HG03039 (cell line): ENCODE results near the gene SLC1A3.
A peak's percentile ranks its signal among the peaks of the same experiment; 100 is the strongest.

Source experiments
- ATAC-seq: cut with Tn5 transposase; IDR thresholded peaks from one replicate; pipeline ENCODE4 v1.9.1; 2021; ENCODE audit warnings: mild to moderate bottlenecking, moderate library complexity; ENCODE audit not compliant: unreplicated experiment

SLC1A3 gene

DNA sequence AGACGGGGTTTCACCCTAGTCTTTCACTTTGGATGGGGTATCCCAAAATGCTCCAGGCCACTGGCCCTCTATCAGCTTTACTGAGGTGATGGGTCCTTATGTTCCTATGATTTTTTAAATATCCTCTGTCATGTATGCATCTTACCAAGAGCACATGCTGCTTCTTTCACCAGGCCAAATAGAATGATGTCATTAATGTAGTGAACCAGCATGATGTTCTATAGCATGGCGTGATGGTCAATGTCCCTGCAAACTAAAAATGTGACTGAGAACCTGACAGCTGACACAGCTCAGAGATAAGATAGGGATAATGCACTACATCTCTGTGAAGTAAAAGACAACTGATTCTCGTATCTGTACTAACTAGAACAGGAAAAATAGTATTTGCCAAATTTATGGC lies 103.6 kb downstream of the SLC1A3 start:
- no peak for ATAC-seq

DNA sequence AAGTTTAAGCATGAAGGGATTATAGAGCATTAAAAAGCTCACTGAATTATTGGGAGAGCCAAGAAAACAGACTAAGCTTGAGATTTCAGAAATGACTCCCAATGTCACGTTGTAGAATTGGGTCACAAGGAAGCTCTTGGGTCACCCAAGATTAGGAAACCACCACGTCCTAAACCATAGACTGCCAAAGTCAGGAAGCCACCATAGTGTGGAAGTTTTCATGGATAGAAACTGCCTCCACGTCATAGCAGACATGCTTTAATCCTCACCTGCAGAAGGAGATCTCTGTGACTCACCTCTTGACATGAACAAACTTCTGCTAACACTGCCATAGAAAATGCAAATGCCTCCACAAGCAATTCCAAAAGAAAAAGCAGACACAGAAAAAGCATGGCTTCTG lies 106.3 kb downstream of the SLC1A3 start:
- ATAC-seq = no peak

DNA sequence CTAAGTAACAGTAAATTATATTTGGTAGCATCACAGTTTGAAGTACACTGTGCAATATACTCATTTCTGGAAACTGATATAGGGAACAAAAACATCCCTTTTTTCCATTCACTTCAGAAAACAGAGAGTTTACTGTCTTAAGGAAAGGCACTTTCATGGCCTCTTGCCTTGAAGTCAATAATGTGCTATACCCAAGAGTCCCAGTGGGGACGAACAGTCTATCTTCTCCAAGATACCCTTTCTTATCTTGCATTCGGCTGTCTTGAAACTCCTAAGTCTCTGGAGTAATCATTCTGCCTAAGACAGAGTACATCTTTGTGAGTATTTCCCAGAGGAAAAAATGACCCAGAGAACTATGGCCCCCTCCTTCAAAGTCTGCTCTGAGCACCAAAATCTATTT lies 107.1 kb downstream of the SLC1A3 start:
- ATAC-seq = no peak

DNA sequence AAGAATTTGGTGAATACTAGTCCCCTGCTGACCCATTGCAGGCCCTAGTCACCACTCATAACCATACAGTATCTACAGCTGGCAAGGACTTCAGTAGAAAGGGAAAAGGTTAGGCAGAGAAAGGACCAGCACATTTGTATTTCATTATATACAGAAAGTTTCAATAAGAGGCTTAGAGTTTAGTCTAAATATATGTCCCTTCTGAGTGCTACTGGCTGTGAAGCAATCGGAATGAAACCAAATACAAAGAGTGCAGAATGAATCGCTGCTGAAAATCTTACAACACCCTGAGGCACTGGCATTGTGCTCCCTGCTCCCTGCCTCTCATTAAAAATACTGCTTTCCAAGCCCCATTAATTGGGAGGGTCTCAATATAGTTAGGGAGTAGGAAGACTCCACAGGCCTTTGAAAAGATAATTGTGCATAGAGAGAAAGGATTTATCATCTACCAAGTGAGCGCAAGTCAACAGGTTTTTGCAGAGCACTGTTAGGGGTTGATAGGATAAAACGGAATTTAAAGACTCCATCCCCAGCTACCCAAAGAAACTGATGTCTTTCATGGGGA lies 110.8 kb downstream of the SLC1A3 start:
- ATAC-seq = no peak

DNA sequence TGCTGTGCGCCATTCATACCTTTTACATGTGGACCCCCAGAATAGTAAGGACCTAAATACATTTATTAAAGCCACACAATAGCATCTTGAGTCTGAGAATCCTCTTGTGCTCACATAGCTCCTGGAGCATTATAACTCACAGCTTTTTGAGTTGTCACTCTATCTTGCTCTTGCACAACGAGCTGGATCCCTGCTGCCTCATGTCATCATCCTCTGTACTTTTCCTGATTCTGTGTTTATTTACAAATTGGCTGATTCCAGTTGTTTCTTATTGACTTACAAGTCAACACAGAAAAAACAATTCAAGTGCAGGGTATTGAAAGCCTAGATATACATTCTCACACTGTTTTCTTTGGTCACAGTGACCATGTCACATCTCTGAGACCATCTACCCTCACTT lies 112.9 kb downstream of the SLC1A3 start:
- ATAC-seq = no peak

DNA sequence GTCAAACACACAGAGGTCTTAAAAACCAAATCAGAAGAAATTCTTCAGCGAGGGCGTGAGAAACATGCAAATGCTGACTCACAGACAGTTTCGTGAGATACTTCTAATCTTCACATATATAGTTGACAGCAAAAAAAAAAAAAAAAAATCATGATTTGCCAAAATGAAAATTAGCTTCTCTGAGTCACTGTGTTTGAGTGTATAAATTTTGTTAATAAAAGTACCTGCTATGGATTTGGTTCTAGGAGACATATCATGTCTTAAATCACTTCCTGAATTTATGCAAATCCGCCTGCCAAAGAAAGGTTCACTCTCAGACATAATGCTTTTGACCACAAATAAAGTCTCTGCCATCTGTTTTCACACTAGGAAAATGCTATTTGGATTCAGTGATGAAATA lies 114.3 kb downstream of the SLC1A3 start:
- no peak for ATAC-seq

DNA sequence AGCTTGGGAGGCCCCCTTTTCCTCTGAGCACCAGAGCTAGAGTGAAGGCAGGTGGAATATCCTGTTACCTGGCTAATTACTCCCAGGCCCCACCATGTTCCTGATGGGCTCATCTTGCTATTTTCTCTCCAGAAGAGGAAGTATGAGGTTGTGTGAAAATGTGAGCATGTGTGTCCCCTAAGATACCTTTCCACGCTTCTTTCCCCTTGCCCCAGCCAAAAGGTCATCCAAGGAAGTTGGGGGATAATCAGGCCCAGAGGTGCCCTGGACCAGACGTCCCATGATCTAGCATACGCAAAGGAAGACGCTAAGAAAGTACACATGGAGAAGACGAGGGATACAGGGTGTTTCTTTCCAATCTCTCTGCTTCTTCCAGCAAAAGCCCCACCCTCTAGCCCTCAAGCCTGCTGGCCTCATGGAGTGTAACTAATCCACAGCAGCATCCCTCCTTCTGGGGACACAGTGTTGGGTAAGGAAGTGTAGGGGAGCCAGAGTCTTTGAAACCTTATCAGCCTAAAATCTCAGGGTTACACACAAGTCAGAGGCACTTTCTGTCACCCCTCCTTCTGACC lies 115.3 kb downstream of the SLC1A3 start:
- no peak for ATAC-seq

DNA sequence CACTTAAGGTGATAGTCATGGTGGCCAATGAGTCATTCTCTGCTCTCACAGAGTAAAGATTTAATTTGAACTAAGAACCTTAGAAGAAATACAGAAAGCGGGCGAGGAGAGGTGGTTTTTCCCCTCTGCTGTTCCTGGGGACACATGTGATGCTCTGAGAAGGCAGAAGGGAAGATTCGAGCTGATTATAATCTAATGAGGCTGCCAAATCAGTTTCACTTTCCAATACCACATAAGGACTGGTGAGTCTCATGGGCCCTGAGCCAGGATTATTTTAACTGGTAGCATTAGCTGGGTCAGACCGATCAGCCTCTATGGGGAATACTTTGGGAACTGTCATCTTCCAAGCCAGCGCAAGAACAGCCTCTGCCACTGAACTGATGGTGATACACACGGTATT lies 116.5 kb downstream of the SLC1A3 start:
- ATAC-seq = no peak

DNA sequence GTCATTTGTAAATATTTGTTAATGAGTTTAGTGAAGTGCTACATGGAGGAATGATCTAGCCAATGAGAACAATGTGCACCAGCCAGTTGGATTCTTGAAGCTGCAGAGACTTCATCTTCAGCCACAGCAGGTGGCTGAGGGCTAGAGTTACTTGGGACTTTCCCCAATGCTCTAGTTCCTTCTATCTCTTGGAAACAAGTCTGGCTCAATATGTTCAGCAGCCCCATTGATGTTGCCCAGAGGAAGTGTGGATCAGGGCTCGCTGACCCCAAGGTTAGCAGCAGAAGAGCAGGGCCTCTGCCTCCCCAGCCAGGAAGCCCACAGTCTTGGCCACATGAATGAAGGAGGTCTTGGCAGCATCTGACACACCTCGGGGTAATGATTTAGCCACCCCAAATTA lies 117.5 kb downstream of the SLC1A3 start:
- ATAC-seq = peak; percentile 38

DNA sequence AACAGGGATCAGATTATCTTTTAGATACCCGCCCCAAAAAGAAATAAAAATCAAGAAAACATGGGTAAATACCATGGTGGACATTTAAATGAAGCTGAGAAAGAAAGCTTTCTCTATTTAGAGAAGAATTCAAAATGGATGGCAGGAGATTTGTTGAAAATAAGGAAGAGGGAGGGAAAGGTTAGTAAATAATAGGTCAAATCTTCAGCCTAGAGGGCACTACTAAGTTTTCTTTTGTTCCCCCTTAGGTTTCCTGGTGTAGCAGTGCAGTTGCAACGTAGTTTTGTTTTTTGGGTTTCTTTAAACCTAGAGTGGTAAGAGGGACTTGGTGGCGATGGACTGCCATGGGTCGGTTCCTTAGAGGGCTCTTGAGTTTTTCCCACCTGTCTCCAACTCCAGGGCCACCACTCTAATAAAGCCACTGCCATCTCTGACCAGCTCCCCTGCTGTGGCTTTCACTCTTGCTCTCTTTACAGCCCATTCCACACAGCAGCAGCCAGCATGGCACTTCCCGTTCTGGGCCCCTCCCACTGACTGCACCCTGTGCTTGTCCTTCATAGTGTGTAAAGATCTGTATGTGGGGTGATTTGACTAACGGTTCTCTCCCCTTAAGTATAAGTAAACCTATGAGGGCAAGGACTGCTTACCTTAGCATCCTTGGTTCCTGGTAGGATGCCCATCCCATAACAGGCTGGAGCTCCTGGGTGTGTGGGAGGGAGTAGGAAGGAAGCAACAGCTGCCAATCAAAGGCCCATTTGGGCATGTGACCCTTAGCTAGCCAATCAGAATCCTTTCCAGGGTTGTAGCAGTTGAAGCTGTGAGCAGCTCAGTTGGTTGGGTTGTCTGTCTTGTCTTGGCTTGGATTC lies 118.3 kb downstream of the SLC1A3 start:
- peak; percentile 75 for ATAC-seq

DNA sequence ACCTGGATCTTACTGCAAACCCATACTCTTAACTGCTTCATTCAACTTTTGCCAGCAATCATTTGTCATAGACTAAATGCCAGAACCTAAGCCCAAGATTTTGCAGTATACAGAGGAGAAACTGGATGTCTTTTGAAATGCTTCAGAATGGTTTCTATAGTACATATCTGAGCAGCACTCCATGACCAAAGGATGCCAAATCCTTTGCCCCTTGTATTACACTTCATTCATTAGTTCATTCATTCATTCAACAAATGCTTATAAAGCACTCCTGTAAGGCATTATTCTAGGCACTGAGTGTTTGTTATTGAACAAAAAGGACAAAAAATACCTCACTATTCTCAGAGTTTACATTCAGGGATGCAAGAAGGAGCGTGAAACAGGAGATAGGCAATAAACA lies 119.9 kb downstream of the SLC1A3 start:
- no peak for ATAC-seq

DNA sequence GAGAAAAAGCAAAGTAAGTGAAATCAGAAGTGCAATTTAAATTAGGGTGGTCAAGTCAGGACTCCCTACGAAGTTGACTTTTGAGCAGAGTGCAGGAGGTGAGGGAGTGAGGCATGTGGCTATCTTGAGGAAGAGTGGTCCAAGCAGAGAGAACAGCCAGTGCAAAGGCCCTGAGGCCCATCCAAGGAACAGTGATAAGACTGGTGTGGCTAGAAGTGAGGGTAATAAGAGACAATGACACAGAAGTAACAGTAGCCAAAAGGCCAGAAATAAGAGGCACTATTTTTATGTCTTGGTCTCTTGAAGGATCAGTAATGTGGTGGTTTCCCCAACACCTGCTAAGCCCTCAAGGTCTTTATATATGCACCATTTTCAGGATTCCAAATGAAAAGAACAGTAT lies 120.4 kb downstream of the SLC1A3 start:
- ATAC-seq = no peak

DNA sequence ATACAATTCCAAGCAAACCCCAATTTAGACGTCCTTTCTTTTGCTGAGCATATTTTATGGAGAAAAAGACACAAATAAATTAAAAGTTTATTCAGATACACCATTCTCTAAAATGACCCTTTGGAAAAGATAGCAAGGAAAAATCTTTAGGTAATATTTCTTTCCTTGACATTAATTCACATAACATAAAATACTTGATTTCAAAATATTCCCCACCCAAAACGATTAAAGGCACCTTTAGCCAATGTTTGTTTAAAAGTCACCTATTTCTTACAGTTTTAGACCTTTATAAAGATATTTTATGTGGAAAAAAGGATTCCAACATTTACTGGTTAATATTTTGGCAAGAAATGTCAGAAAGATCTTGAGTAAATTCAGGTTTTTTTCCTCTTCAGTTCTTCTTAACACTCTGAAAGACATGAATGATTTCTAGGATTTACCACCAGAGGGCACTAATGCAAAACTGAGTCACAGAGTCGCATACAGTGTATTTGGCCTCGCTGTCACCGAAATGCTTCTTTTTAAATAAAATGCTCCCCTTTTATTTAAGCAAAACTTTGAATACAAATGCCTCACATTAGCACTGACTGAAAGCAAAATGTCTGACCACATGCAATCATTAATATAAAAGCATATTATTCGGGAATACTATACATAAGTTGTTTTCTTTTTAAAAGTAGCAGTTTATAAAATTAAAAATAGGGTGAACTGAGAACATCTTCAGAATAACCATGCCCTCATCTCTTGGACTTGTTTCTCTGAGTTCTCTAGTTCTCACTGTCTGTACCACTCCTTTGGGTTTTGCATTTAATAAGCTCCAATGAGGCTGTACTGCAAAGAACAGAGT lies 122.5 kb downstream of the SLC1A3 start:
- ATAC-seq = no peak

DNA sequence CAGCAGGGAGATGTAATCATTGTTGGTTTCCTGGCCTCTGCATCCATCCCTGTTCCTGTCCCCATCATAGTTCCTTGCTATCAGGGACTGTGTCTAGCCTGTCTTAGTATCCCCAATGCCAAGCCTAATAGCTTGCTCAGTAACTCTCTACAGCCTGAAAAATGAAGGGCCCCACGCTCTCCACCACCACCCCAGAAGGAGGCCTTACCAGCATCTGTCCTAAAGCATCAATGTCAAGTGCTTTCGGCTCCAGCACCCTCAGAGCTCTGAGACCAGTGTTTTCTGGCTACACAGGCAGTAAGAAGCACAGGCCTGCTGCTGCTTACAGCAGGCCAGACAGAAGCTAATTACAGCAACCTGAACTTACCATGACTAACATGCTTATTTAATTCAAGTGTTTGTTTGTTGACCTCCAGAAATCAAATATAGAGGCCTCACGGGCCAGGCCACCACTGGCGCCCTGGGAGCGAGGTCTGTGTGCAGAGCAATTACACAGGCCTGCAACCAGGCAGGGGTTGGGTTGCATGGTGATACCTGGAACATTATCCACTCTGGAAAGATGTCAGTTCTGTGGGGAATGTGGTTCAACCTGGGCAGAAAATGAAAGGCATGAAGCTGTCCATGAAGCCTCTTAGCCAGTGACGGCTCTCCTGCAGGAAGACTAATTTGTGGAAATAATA lies 124.3 kb downstream of the SLC1A3 start:
- no peak for ATAC-seq

DNA sequence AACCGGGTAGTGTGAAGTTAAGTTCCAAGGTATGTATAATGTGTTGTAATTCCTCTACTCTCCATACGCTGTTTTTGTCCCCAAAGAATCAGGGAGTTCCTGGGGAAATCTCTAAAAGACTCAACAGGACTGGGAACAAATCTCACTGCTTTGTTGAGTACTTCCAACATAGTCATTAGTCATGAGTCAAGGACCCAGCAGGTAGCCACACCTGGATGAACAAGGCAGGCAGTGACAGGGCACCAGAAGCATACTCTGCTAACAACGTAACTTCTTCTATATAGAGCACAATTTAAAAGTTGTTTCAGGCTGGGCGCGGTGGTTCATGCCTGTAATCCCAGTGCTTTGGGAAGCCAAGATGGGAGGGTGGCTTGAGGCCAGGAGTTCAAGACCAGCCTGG lies 126.8 kb downstream of the SLC1A3 start:
- no peak for ATAC-seq

DNA sequence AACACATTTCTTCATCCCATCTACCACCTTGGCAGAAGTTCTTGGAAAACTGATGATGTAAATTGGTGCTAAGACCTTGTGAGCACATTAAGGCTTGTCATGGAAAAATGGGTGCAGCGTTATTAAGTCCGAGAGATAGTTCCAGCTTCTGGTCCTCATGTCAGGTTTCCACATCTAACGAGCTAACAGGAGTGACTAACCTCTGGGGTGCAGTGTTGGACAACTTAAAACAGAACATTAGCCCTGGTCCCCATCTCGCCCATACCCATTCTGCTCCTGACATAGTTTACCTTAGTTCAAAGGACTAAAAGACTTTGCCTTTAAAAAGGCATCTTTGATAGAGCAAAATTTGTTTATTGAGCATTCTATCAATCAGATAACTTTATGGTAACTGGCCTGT lies 128.0 kb downstream of the SLC1A3 start:
- no peak for ATAC-seq

DNA sequence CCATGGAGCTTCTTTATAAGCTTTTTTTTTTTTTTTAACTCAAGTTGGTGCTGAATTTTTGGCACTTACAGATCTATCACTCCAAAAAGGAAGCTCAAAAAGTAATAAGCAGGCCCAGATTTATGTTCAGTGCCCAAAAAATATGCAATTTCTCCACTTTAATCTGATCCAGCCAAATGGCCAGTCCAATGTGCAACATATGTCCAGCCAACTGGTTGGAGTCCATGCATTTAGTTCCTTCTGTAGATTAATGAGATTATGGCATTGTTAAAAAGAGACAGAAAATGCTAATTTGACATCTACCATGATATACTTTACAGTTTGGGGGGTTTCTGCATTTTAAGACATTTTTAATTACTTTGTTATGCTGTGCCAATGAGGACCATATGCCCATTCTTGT lies 129.5 kb downstream of the SLC1A3 start:
- no peak for ATAC-seq
